HepG2 (cell line): ENCODE results near the gene GSTA1. TPM values are rescaled to one million over a fixed set of nuclear protein-coding genes. Genes with fewer than 3 reads are reported as not detected.
A peak's percentile ranks its signal among the peaks of the same experiment; 100 is the strongest.

Experiments used
- AGO1 ChIP-seq: fragments of 200-400 bp; formaldehyde crosslinking; IDR thresholded peaks from 2 replicates; pipeline ENCODE4 v1.6.1; 2017; ENCODE audit warnings: mild to moderate bottlenecking, low read depth, low read length, moderate library complexity; ENCODE audit not compliant: poor library complexity, severe bottlenecking
- CENPT ChIP-seq: sonication (generic); formaldehyde crosslinking; IDR thresholded peaks from 2 replicates; pipeline ENCODE4 v1.8.0; 2022; ENCODE audit warnings: low read depth, mild to moderate bottlenecking, moderate library complexity, missing genetic modification reagents
- GPBP1L1 ChIP-seq: sonication (generic); formaldehyde crosslinking; IDR thresholded peaks from 2 replicates; pipeline ENCODE4 v1.5.0; 2020; ENCODE audit warnings: mild to moderate bottlenecking, missing genetic modification reagents
- GRHL1 ChIP-seq: sonication (generic); formaldehyde crosslinking; conservative IDR thresholded peaks from 2 replicates; pipeline ENCODE4 v1.8.0; 2022; ENCODE audit warnings: missing genetic modification reagents
- HNRNPK ChIP-seq: fragments of 200-400 bp; formaldehyde crosslinking; IDR thresholded peaks from 2 replicates; pipeline ENCODE4 v1.6.1; 2018; ENCODE audit warnings: low read length, low read depth, moderate library complexity, mild to moderate bottlenecking; ENCODE audit not compliant: poor library complexity, severe bottlenecking
- HOMEZ ChIP-seq: IDR thresholded peaks from 2 replicates; pipeline ENCODE4 v1.6.1; 2016; ENCODE audit warnings: low read depth
- KDM3A ChIP-seq: IDR thresholded peaks from 2 replicates; pipeline ENCODE4 v1.6.1; 2018; ENCODE audit warnings: low read depth, missing compliant biosample characterization
- RARG ChIP-seq: sonication (generic); formaldehyde crosslinking; IDR thresholded peaks from 2 replicates; pipeline ENCODE4 v1.4.0; 2020; ENCODE audit warnings: low read depth, mild to moderate bottlenecking, missing genetic modification reagents
- SCMH1 ChIP-seq: sonication (generic); formaldehyde crosslinking; IDR thresholded peaks from 2 replicates; pipeline ENCODE4 v1.9.0; 2021; ENCODE audit warnings: missing genetic modification reagents, mild to moderate bottlenecking, borderline replicate concordance
- TARDBP ChIP-seq: sonication (generic); formaldehyde crosslinking; IDR thresholded peaks from 2 replicates; pipeline ENCODE4 v1.8.0; 2022; ENCODE audit warnings: mild to moderate bottlenecking, missing genetic modification reagents
- YY1 ChIP-seq: IDR thresholded peaks from 2 replicates; pipeline ENCODE4 v1.6.1; 2011; ENCODE audit warnings: low read length, low read depth, moderate library complexity, mild to moderate bottlenecking; ENCODE audit not compliant: insufficient read depth, insufficient replicate concordance
- ZFX ChIP-seq: sonication (generic); formaldehyde crosslinking; IDR thresholded peaks from 2 replicates; pipeline ENCODE4 v1.4.0; 2020; ENCODE audit warnings: mild to moderate bottlenecking, low read depth, missing genetic modification reagents, moderate library complexity
- ZFY ChIP-seq: sonication (generic); formaldehyde crosslinking; IDR thresholded peaks from 2 replicates; pipeline ENCODE4 v1.4.0; 2020; ENCODE audit warnings: missing genetic modification reagents
- ZNF20 ChIP-seq: sonication (generic); formaldehyde crosslinking; IDR thresholded peaks from 2 replicates; pipeline ENCODE4 v1.4.0; 2020; ENCODE audit warnings: mild to moderate bottlenecking, moderate library complexity, missing genetic modification reagents
- ZNF501 ChIP-seq: sonication (generic); formaldehyde crosslinking; IDR thresholded peaks from 2 replicates; pipeline ENCODE4 v1.5.1; 2020; ENCODE audit warnings: mild to moderate bottlenecking, moderate library complexity, missing genetic modification reagents
- ZNF687 ChIP-seq: sonication (generic); formaldehyde crosslinking; IDR thresholded peaks from 2 replicates; pipeline ENCODE4 v1.5.1; 2020; ENCODE audit warnings: mild to moderate bottlenecking, missing genetic modification reagents, moderate library complexity
- ZNF777 ChIP-seq: sonication (generic); formaldehyde crosslinking; IDR thresholded peaks from 2 replicates; pipeline ENCODE4 v1.4.0; 2020; ENCODE audit warnings: missing genetic modification reagents
- ZNF792 ChIP-seq: IDR thresholded peaks from 2 replicates; pipeline ENCODE4 v1.6.1; 2016
- ZNF878 ChIP-seq: sonication (generic); formaldehyde crosslinking; IDR thresholded peaks from 2 replicates; pipeline ENCODE4 v1.8.1; 2023; ENCODE audit warnings: mild to moderate bottlenecking, missing genetic modification reagents, moderate library complexity
- ZSCAN30 ChIP-seq: sonication (generic); formaldehyde crosslinking; IDR thresholded peaks from 2 replicates; pipeline ENCODE4 v1.5.0; 2020; ENCODE audit warnings: mild to moderate bottlenecking, missing genetic modification reagents
- polyA plus RNA-seq, 8 experiments: library from polyadenylated mRNA; depleted of rRNA in 3 of 8; stranded (reverse) in 7 of 8; unstranded in 1 of 8; fragments of >200 nt; fragmentation: Illumina TruSeq in 4 of 8; extraction: Trizol in 4 of 8; gene quantifications; 2 replicates each; pipeline versions ENCODE4 v1.2.1 to v1.2.3, GENCODE V29; 2011 to 2016; ENCODE audit warnings: low read depth in 4 of 8, missing spikeins in 1 of 8, mixed read lengths in 1 of 8; ENCODE audit not compliant: insufficient read depth in 1 of 8
- total RNA-seq, 5 experiments: library from RNA; depleted of rRNA; stranded (reverse); fragments of >200 nt; fragmentation: Illumina TruSeq; extraction: Trizol; gene quantifications; 2 replicates each; pipeline ENCODE4 v1.2.3, GENCODE V29; 2016; ENCODE audit warnings: low read depth in 1 of 5

The GSTA1 gene
- total and polyA plus RNA-seq, 2 of the 13 experiments (the other 11 are each of a cell fraction or from before 2014, with no cell fraction given), result 6.2 to 282 TPM

GRCh38 chr6:52839124-52840055 is 35.8 kb upstream of the GSTA1 start (continued):
- TF ChIP-seq ZNF687 (peak; percentile 70), ZFX (CRISPR knock-in tag) (peak; percentile 37; the same call in 1 of the 2 replicates), HOMEZ (peak; percentile 47; the same call in 1 of the 2 replicates), ZNF20 (no peak), CENPT (CRISPR knock-in tag) (no peak), YY1 (no peak), GRHL1 (CRISPR knock-in tag) (no peak), ZSCAN30 (CRISPR knock-in tag) (no peak), TARDBP (CRISPR knock-in tag) (no peak), ZFY (CRISPR knock-in tag) (0 out of 2 replicates have a peak, but pooled peaks have one; percentile 42), ZNF501 (CRISPR knock-in tag) (no peak; the same call in 1 of the 2 replicates), GPBP1L1 (no peak), AGO1 (no peak), HNRNPK (no peak), SCMH1 (CRISPR knock-in tag) (no peak), ZNF792 (peak; percentile 80), ZNF878 (CRISPR knock-in tag) (no peak), ZNF777 (no peak), KDM3A (CRISPR knock-in tag) (no peak), RARG (no peak)
